NCI-H146 (cell line): ENCODE data around the gene TTC7B.

ENCODE experiments used
- DNase-seq: peaks from one replicate; lab custom pipeline; 2025; lab: John Stamatoyannopoulos, UW

The TTC7B gene

DNA sequence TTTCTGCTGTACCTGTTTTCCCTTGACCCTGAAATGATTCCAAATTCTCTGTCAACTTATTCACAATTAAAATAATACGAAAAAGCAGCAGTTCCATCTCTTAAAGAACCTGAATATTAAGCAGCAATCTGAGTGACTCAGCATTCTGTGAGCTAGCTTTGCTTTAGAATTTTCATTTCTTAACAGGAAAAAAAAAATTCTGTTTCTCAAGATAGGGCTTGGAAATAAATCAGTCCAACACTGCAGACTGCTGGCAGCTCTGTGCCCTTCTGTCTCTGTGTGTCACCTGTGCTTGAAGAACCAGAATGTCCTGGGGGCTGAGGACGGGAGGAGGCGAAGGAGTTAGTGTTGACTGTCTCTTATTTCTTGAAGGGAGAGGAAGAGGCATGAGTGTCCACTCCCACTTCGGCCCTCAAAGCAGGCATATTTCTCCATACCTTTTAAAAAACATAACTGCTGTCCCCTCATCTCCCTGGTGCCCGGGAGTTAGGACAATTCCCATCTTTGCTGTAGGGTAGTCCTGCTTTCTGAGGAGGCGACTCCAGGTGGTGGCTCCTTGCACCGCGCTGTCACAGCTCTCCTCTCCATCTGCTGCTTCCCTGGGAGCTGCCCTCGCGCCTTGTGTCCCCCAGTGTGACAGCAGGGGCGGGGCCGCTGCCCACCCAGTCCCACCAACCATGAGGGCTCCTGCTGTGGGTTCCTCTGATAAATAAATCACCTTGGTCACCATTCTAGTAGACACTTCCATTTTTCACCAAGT is 216.3 kb downstream of the TTC7B start:
- peak; percentile 9 for DNase-seq

DNA sequence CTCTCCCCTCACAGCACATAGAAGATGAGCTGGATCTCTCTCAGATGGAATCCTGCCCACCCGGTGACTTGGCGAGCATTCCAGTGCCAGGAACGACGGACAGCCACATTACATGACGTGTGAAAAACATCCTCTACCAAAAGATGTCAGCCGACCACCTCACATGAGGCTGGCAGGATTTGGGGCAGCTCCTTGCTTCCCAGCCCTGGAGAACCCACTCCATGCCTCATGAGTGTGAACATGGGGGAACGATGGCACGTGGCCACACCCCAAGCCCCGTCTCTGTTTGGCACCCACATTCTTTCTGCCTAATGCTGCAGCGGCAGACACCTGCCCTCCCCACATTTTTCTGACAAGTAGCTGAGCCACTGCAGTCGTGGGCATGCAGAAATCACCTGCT is 216.9 kb downstream of the TTC7B start:
- no peak for DNase-seq

DNA sequence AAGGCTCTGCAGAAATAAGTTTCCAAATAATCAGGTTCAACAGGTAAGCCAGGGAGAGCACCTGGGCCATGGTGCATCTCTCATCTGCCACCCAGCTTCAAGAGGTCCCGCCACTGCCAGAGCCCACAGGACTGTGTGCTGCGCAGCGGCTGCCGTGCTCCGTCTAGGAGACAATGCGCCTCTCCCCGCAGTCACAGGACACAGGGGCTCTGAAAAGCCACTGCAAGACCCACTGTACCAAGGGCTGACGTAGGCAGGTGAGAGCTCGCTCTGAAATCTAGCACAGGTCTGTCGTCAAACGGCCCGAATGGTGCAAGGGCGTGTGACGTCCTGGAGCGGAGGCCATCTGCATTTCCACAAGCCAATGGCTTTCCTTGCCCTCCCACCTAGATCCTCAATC is 218.3 kb downstream of the TTC7B start:
- DNase-seq: no peak

DNA sequence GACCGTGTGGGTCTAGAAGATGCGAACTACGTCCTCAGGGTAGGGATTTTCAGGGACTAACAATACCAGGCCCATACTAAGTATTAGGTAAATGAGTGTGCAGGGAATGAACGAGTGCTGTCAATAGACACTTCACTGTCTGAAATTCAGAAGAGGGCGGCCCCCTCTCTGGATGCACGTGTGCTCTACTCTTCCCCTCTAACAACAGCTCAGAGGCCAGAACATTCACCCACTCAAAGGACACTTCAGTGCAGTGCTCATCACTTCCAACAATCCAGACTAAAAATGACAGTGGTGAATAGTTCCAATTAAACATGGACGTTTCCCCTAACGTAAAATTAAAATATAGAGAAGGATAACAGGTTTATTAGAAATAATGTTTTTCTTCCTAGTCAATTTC is 219.5 kb downstream of the TTC7B start:
- DNase-seq: no peak

DNA sequence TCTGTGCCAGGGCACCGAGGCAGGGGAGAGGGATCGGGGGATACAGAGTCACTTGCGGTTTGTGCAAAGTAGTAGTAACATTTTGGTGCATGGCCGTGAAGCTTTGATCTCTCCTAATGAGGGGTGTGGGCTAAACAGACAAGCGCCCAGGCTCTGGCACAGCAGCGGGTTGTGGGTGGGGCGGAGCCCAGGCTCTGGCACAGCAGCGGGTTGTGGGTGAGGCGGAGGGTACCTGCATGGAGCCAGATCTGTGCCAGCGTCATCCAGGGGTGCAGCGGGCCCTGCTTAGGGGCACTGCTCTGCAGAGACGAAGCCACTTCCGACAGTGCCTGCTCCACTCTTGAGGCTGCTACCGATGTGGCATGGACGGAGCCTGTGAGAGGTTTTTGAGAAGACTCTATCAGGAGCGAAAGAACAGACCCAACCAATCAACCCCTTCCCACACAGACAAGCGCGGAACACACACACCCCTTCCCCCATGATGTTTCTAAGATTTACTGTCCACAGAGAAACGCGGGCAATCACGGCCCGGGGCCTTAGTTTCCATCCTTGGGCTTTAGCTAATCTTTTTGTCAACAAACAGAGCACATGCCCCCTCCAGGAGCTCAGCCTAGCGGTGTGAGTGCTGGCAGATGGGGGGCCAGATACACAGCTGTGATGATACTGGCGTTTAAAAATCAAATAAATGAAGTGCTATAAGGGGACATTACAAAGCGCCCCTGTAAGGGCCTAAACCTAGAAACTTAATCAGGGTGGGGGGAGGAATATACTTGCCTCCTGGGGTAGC is 222.8 kb downstream of the TTC7B start:
- no peak for DNase-seq

DNA sequence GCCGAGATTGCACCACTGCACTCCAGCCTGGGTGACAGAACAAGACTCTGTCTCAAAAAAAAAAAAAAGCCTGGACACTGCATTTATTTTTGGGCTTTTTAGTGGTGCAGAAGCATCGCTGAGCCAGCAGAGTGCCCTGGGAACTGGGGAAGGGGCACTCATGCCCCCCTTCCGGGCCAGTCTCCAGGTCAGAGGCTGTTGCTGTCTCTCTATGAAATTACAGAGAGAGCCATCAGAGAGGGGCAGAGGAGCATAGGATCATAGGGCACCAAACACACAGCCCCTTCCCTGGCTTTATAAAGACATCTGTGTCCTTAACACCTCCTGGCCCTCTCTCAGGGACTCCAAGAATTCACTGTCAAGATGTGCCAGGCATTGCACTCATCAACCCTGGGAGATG is 223.6 kb downstream of the TTC7B start:
- no peak for DNase-seq

DNA sequence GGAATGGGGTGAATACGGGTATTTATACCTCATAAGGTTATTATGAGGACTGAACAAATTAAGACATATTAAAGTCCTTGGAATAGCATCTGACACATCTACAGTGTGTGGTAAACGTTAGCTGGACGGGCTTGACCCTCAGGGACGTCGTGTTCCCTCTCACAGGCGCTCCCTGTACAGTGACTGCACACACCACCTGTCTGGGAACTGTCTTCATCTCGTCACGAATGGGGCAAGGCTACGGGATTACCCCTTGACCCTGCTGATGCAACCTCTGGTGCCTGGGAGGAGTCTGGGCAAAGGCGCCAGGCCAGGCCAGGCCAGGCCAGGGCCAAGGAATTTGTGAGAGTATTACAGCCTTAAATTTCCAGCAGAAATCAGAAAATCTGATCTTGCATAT is 228.3 kb downstream of the TTC7B start:
- DNase-seq: no peak

DNA sequence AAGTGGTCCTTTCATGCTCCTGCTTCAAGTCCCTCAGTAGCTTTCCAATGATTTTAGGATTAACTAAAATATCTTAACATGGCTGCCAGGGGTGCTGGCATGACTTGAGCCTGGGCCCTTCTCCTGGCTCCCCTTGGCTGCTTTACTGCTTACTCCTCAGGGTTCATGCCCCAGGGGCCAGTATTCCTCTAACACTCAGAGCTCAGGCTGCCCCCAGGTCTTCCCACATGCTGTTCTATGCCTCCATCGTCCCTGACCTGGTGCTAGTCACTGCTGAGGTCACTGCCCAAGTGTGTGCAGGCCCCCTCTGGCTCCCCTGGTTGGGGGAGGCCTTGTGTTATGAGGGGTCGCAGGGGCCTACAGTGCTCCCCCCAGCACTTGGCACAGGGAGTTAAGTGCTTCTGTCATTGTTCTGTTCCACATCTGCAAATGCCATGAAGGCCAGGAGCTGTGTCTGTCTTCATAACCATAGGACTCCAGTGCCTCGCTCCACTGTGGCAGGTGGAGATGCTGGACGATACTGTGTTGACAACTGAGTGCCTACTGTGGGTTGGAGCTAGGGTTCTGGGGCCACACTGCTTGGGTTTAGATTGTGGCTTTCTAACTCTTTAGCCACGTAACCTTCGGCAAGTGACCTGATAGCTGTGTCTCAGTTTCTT is 228.8 kb downstream of the TTC7B start:
- no peak for DNase-seq

DNA sequence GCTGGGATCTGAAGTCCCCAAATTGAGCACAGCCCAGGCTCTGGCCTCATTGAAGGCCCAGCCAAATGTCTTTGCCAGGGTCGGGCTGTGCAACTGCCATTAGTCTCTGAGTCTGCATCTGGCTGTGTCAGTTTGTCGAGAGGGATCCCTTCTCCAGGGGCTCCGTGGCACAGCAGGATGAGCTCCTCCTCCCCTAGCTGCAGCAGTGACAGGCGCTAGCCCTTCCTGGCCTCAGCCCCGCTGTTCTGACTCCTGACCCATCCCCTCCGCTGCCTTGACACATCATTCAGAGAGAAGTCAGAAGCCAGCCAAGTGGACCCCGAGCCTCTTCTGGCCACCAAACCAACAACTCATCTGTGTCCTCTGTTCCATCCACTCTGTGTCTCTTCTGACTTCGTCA is 231.1 kb downstream of the TTC7B start:
- no peak for DNase-seq

DNA sequence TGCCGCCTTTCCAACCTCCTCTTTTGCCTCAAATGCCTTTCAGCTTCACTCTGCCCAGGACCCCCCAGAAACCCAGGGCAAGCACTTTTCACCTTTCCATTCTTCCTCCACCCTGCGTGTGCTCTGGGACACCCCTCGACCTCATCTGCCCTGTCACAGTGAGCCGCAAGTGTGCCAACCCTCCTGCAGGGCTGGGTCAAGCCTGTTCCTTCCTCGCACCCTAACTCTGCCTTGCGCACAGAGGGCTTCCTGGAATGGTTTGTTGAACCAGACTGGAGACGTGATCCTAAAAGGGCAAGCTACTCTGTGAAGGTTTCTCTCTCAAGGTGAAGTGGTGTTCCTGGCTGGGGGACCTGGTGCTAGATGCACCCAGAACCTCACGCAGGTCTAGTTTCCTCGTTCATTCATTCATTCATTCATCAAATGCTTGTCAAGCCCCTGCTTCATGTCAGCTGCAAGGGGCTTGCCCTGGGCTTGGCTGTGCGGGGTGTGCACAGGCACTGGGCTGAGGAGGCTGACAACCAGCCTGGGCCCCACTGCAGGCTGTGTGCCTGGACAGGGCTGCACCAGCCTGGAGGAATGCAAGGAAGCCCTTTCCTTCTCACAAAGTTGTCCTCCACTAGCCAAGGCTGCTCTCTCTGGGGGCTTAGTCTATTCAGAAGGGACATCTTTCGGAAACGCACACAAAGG is 232.2 kb downstream of the TTC7B start:
- no peak for DNase-seq

DNA sequence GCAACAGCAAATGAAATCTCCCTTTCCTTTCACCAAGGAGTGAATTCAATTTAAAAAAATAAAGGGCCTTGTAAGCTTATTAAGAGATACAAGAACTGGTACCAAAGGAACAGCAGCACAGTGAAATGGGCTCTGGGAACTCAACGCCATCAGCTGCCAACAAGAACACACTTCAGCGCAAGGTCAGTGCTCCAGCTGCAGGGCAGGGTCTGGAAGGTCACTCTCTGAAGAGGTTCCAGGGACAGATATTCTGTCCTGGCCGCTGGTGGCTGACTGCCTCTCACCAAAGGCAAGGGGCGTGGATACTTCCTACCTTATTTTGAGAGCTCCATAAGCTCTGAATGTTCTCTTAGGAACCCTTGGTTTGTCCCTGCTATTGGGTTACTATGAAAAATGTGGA is 232.8 kb downstream of the TTC7B start:
- no peak for DNase-seq

DNA sequence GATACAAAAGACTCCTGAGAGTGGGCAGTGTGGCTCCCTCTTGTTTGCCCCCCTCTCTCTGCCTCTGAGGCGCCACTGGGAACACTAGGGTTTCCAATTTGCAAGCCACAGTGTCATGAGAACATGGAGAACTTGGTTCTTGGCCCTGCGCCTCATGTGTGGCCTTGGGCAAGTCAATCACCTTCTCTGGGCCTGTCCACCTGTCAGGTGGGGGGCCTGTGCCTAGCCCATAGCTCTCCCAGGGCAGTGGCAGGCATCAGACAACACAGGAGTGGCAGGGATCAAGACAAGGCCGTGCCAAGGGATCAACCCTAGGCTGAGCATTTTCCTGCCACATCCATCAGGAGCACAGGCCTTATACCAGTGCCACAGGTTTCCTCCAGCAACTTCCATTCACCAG is 234.1 kb downstream of the TTC7B start:
- no peak for DNase-seq

DNA sequence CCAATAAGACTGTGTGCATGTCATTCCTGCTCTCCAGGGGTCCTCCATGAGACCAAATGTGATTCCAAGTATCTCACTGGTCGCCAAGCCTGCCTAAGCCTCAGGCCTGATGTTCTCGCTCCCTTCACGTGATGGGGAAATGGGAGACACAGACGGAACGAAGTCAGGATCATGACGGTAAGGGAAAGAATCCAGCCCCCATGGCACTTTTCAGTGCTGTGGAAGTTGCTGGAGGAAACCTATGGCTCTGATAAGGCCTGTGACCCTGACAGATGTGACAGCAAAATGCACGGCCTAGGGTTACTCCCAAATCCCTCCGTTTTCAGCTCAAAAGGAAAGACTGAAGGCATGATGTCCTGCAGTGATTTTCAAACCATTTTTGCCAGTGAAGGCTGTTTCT is 234.5 kb downstream of the TTC7B start:
- DNase-seq: no peak

DNA sequence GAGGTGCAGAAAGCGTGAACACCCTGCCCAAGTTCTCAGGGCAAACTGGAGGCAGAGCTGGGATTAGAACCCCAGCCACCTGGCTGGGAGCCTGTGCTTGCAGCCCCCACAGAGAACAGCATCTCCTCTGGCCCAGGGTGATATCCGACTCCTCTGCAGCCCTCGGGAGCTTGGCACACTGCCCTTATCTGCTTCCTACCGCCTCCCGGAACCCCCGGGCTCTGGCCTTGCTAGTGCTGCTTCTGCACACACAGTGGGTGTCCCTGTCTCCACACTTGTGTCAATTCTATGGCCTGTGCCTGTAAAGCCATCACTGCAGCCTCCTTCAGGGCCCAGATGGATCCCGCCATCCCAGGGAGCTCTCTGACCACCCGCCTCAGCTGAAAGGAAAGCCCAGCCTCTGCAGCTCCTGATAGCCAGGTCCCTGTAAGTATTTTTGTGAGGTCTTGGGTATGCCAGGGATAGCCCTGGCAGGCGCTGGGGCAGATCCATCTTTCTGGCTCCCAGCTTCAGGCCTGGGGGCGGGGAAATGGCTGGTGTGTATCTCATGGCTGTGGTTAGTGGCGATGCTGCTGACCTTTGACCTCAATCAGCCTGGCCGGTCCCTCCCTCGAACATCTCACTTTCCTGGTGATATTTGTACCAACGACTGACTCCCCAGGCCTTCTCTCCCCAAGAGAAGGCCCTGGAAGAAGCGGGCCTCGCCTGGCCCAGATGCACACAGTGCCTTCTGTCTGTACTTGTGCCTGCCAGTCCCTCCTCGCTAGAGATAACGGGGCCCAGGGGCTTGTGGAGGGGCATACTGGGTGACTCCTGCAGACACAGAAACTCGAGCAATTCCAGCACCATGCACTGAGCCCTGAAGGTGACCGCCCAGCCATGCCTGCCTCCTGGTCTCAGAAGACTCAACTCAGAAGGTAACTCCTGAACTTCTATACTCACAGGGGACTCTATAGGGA is 235.6 kb downstream of the TTC7B start:
- DNase-seq: peak; percentile 39

DNA sequence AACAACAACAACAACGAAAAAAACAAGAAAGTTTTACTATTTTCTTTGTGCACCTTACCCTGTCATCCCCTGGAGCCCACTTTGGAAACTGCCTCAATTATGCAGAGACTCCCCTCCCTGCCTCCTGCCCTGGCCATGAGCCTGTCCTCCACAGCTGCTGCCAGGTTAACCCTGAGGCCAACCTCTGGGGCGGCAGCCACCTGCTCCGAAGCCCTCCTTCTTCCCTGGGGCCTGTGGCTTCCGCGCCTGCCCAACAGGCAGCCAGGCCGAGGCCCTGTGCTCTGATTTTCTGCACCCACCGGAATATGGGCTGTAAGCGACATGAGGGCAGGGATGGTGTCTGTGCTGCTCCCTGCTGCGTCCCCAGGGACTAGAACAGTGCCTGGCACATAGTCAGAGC is 236.4 kb downstream of the TTC7B start:
- no peak for DNase-seq

DNA sequence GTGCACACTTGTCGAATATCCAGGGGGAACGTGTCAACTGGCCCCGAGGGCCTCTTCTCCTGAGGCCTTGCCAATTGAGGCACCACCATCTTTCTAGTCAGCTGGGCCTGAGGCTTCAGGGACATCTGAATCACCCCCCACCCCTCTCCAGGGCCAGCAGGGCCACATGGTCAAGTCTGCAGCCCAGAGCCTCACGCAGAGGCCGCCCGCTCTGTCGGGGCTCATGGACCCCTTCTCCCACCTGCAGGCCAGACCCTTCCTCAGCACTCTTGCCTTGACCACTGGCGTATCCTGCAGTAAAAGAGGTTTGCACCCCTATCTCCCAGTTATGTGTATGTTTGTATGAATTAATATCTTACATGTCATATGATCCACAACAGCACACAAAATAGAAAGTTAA is 237.1 kb downstream of the TTC7B start:
- no peak for DNase-seq

DNA sequence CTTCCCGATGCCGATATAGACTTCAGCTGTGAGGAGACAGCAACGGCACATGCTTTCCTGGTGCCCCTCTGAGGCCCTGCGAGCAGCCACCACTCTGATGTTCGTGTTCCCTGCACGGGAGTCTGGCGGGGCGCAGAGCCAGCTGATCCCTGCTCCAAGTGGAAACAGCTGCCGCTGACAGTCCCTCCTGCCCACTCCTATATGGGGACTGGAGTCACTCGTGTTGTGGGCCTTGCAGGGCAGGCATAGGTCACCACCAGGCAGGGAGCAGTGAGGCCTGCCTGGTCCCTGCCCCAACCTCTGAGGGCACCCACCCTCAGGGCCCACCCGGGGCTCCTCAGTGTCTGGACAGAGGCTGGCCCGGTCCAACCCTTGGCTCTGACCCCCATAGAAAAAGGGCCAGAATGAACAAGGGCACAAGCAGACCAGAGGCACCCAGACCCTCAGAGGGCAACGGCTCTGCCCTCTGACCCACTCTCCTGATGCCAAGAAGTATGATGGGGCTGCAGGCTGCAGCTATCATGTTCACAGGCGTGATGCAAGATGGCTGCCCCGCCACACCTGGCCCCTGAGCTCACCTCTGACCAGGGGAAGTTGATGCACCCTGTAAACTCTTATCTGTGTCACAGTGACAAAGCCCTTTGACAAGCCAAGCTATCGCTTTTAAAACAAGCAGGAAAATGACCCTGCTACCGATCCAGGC is 237.8 kb downstream of the TTC7B start:
- DNase-seq: no peak

DNA sequence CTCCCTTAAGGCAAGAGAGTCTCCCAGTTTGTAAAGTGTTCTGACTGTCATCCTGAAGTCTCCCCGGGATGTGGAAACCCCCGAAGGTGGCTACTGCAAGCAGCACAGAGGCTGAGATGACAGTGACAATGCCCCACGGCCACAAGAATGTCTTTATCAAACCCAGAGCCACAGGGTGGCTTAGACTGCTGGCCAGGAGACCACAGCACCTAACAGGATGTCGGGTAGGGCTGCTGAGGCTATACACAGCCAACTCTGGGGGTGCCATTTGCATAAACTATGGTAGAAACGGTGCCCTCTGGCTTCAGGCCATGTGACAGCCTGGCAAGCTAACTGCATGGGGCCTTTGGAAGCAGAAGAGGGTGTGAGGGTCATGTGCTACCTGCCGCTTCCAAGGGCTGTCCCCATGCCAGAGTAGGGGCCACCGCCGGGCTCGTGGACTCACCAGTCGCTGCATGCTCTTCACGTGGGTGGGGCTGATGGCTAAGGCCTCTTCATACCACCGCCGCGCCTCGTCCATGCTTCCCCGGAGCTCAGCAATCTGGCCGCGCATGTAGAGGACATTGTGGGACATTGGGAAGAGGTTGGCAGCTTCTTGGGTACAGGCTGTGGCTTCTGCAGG is 238.5 kb downstream of the TTC7B start:
- no peak for DNase-seq

DNA sequence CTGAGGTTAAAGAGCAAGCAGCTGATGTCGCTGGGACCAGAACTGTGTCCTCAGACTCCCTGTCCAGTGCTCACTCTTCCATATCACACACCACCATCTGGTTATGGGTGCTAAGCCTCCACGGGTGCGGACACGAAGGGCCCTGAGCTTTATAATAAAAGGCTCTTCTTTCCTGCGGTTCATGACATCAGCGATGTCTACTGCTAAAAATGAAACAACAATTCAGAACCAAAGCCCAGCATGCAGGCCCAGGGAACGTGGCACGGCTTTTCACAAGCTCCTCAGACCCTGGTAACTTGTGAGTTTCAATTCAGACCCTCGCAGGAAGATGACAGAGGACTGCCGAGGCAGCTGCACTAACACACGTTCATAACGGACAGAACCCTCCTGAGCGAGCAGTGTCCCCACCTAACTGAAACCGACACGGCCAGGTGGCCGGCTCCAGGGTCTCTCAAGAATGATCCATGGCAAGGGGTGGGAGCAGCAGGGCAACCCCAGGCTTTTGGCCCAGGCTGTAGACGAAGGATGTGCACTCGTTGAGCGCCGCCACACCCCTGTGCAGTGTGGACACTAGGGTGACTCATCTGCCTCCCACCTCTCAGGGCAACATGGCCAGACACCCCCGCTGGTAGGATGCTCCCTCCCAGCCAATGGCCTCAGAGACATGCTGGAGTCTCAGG is 239.1 kb downstream of the TTC7B start:
- DNase-seq: no peak

DNA sequence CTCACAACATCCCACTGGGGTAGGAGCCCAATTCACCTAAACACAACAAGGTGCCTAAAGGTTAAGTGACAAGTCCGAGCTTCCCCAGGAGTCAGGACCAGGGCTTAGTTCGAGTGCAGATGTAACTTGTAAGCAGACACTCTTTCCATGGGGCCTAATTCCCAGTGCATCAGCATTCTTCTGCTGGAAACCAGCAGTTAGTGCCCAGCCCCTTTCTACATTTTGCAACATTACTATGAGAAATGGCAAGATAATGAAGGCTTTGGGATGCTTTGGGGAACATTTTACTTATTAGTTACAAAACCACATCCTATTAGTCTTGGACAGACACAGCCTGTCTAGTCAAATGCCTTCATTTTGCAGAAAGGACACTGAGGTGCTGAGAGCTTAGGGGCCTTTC is 239.6 kb downstream of the TTC7B start:
- no peak for DNase-seq
